ENCODE data around the gene SUMF1.

The SUMF1 gene

GRCh38 chr3:4417449-4417848, 49.6 kb downstream of the SUMF1 start:
- DNase-seq (ENCODE audit: low read depth in 3 of 3, low spot score in 1 of 3): no peak

DNA sequence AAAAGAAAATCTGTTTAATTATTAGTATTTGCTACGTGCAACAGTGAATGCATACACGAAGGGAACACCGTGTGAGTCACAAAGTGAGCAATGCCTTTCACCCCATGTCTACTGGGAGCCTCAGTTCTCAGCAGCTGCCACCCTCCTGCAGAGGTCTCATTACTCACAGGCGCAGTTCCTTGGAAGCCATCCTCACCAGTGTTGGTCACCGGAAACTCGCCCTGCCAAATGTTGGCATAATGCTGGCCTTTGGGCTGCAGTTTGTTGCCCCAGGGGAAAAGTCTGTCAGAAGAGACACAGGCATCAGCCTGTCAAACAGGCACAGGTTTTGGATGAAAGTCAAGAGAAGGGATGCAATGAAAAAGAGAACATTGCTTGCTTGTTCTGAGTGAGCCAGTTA, 50.1 kb downstream of the SUMF1 start:
- no peak for DNase-seq (ENCODE audit: low read depth in 3 of 3, low spot score in 1 of 3)

DNA sequence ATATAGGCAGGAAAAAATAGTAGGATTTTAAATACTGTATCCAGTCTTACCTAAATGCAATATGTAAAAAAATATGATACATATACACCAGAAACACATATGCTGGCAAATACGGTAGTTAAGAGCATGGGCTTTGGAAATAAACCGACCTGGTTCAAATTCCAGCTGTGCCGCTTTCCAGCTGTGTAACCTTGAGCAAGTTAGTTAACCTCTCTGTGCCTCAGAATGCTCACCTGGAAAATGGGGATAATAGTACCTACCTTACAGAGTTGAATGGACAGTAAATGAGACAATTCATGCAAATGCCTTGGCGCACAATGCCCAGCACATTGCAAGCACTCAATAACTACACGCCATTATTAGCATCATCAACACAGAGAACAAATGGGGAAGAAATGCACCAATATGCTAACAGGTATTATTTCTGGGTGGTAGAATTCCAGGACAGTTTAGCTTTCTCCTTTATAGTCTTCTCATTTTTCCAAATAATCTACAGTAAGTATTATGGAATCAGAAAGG, 50.6 kb downstream of the SUMF1 start:
- DNase-seq (ENCODE audit: low read depth in 3 of 3, low spot score in 1 of 3): no peak

DNA sequence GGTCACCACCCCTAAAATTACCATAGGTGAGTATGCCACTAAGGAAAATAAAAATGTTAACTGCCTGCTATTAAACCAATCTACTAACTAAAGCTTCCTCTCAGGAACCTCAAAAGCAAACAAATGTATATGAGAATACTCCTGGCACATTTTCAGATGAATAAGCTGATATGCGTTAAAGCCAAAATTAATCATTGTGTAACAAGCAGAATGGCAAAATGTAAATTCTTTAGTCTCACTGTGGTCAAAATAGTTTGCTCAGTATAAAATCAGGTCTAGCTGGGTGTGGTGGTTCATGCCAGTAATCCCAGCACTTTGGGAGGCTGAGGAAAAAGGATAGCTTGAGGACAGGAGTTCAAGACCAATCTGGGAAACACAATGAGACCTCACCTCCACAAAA, 53.6 kb downstream of the SUMF1 start:
- no peak for DNase-seq (ENCODE audit: low read depth in 3 of 3, low spot score in 1 of 3)

GRCh38 chr3:4411833-4412232, 55.2 kb downstream of the SUMF1 start:
- DNase-seq (ENCODE audit: low read depth in 3 of 3, low spot score in 1 of 3): no peak

DNA sequence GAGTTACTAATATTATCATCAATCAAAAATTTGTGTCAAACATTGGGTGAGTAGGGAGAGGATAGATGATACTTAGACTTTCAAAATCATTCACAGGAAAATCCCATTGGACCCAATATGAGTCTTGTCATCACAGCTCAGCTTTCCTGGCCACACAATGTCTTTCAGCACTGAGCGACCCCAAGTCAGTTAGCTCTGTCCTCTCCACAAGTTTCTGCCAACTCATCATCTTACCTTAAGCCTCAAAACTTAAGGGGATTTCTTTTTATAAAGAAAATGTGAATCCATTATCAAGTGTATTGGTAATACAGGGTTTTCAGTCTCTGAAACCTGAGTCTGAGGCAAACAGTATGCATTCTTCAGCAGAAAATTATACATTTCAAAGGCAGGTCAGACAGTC, 55.8 kb downstream of the SUMF1 start:
- no peak for DNase-seq (ENCODE audit: low read depth in 3 of 3, low spot score in 1 of 3)

GRCh38 chr3:4410606-4411005, 56.5 kb downstream of the SUMF1 start:
- no peak for DNase-seq (ENCODE audit: low read depth in 3 of 3, low spot score in 1 of 3)

DNA sequence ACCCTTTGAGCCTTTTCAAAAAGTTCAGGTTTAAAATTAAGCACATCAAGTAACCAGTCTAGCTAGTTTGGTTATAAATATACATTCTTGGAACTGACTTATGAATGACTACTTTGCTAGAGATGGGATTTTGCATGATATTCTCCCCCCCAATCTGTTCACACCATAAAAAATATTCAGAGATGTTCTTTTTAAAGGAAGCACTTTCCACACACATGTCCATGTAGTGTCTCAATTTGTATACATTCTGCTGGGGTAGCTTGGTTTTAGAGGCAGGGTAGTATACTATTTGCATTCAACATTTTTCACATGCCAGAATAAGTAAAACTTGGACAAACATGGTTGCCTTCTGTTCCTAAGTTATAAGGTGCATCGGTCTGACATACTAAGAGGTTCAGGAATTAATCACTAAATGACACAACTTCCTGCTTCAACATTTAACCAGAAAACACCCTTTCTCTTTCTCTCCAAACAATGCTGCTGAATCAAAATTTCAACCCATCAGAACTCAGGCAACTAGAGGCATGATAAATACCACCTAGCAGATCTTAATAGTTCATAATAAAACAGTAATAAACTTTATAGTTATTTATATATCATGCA, 57.0 kb downstream of the SUMF1 start:
- no peak for DNase-seq (ENCODE audit: low read depth in 3 of 3, low spot score in 1 of 3)

DNA sequence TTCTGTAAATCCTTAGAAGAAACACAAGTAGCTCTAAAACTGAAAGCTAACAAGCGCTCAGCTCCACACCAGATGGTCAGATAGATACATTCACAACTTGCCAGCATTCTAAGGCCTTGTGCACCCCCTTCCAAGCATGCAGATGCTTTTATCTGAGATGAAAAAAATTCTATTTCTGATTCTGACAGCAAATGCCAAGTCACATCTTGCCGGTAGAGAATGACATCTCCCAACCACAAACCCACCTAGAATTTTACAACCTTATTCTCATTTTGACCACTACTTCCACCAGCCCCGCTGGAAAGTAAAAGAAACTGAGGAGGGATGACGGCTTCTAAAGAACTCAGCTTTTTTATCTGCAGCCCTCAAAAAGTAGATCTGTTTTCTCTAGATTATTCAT, 57.7 kb downstream of the SUMF1 start:
- DNase-seq (ENCODE audit: low read depth in 3 of 3, low spot score in 1 of 3): no peak

- no peak for DNase-seq (ENCODE audit: low read depth in 3 of 3, low spot score in 1 of 3)
Measured at GRCh38 chr3:4408958-4409357, 58.1 kb downstream of the SUMF1 start.

DNA sequence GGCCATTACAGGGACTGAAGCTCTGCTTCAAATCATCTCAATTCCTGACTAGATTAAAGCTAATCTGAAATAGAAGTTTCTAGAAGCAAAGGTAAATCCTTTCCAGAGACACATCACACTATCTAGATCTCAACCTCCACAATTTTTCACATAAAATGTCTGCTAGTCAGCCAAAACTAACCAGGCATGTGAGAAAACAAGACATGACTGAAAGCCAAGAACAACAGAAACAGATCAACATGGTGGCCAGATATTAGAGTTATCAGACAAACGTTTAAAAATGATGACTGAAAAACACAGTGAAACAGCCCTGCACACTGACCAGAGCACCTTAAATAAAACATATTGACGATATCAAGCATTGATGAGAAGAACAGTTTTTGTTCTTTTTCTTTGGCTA, 59.1 kb downstream of the SUMF1 start:
- DNase-seq (ENCODE audit: low read depth in 3 of 3, low spot score in 1 of 3): no peak

GRCh38 chr3:4406746-4407568, 60.1 kb downstream of the SUMF1 start:
- DNase-seq (ENCODE audit: low read depth in 3 of 3, low spot score in 1 of 3): no peak

- no peak for DNase-seq (ENCODE audit: low read depth in 3 of 3, low spot score in 1 of 3)
Measured at GRCh38 chr3:4404881-4405280, 62.2 kb downstream of the SUMF1 start.

DNA sequence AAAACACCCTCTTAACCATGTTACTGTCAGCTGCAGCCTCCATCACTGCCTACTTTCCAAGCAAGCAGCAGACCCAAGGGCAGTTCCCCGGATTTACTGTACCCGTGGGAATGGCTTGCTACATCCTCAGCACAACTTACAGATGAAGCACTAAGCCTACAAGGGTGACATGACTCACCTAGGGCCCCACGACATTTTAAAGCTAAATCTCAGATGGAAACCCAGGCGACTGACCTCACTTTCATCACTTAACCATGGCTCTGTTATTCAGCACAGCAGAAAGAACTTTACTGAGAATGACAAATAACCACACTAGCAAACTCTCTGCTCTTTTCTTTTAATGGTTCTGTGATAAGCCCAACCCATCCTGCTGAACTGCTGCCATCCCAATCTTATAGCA, 65.6 kb downstream of the SUMF1 start:
- DNase-seq (ENCODE audit: low read depth in 3 of 3, low spot score in 1 of 3): no peak

DNA sequence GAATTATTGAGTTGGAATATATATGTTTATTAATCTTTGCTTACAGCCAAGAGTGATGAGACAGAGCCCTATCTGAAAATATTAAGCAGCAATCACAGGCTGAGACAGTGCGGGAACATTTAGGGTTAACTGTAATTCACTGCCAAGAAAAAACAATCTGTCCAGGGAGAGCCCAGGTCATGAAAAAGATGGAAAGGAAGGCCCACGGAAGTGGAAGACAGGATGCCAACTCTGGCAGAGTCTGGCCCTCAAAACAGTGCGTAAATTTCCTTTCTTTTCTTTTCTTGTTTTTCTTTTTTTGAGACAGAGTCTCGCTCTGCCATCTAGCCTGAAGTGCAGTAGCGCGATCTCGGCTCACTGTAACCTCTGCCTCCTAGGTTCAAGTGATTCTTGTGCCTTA, 67.6 kb downstream of the SUMF1 start:
- DNase-seq (ENCODE audit: low read depth in 3 of 3, low spot score in 1 of 3): no peak

DNA sequence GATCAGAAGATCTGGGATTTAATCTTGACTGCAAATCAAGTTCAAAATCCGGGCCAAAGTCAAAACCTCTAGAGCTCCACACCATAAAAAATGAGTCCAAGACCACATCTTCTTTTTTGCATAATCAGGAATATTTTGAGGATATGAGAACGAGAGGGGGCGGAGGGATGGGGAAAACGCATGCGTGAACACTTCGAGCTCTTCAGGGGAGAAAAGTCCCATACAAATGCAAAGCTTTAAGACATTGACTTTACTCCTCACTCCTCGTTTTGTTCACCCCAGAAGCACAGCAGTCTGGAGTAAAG, 68.2 kb downstream of the SUMF1 start:
- DNase-seq (ENCODE audit: low read depth in 3 of 3, low spot score in 1 of 3): no peak

DNA sequence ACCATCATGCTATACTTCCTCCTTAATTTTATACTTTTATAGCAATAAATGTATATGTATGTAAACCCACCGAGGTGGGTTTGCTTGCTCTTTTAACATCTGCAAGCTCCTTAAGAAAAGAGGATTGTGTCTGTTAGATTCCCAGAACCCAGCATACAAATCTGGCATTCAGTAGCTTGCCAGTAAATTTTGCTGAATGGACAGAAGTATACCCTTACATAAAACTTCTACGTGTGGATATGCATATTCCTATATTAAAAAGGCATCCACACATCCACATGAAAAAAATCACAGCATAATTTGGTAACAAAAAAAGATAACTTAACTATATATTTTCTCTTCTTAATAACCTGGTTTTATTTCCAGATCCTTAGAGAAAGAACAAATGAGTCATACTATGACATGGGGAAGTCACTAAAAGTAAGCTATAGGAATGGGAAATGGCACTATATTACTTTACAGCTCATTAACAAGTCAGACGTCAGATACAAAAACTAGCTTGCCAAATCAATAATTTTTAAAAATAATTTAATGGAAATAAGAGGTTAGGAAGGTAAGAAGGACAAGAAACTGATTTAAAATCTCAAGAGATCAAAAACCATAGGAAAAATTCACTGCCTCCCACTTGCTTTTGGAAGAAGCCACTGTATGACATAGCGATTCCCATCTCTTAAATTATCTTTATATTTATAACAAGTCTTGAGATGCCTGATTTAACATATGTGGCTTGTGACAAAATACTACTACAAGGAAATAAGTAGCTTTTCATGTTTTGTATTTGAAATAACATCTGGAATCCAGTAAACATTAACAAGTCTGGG, 68.7 kb downstream of the SUMF1 start:
- no peak for DNase-seq (ENCODE audit: low read depth in 3 of 3, low spot score in 1 of 3)

GRCh38 chr3:4397466-4397865, 69.6 kb downstream of the SUMF1 start:
- no peak for DNase-seq (ENCODE audit: low read depth in 3 of 3, low spot score in 1 of 3)

DNA sequence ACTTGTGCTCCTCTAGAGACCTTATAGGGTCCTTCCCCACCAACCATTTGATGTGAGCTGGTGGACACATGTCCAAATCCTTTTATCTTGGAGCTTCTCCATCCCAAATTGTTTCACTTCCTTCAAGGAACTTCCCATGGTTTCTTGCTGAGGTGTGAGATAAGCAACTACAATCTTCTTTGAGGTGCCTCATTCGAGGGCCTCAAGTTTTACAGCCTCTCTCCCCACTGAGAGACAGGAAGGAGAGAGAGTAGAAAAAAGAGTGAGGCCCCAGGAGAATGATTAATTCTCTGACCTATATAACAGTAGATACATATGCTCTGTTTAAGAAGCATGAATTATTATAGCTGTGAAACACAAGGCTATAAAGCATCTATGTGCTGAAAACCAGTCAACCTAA, 70.5 kb downstream of the SUMF1 start:
- DNase-seq (ENCODE audit: low read depth in 3 of 3, low spot score in 1 of 3): no peak

DNA sequence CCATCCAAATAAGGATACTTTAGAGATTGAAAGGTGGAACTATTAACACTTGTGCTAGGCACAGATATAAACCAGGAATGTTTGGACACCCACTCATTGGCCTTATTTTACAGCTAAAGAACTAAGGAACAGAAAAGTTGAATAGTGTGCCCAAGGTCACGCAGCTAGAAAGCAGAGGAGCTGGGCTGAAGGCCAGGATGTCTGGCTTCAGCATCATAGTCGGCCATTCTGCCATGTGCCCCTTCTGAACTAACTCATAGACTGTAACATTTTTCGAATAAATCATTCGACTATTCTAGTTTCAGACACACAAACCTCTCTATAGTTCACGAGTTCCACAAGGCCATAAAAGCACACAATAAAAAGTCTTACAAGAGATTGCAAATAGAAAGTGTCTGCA, 71.1 kb downstream of the SUMF1 start:
- no peak for DNase-seq (ENCODE audit: low read depth in 3 of 3, low spot score in 1 of 3)

- no peak for DNase-seq (ENCODE audit: low read depth in 3 of 3, low spot score in 1 of 3)
Measured at GRCh38 chr3:4395448-4395847, 71.6 kb downstream of the SUMF1 start.

DNA sequence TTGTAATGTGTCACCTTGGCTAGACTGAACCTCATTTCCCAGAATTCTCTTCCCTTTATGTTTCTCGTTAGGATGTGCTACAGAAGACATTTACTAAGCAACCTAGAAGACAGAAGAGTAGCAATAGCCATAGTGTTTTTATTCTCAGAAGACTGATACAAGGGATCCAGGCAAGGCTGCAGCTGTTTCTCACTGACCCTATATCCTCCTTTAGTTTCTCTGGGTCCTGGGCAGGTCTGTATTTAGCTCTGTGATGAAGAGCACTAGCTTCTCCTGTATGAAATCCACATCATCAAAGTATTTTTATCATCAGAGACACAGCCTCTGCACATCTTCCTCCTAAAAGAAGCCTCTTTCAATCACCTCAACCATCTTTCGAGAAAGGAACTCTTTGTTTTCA, 72.5 kb downstream of the SUMF1 start:
- no peak for DNase-seq (ENCODE audit: low read depth in 3 of 3, low spot score in 1 of 3)

All from stimulated activated CD4-positive, alpha-beta T cell treated with anti-CD3 and anti-CD28 coated beads, TNF-alpha, amount 100 ng/mL, for 1 hour (primary cell).